Effector memory CD8-positive, alpha-beta T cell (primary cell): ENCODE measurements around the gene GPR152.
A peak's percentile ranks its signal among the peaks of the same experiment; 100 is the strongest.

Experiments
- ATAC-seq: fragments of 150-1000 bp; cut with Tn5 transposase; replicated peaks from 2 replicates; pipeline ENCODE4 v1.10.0; 2021; ENCODE audit warnings: mild to moderate bottlenecking, moderate library complexity
- DNase-seq, 3 experiments: peaks; one replicate each; pipeline ENCODE4 v3.0.0; 2021
- H3K27ac Mint-ChIP-seq, 2 donors: one replicate each; pipeline ENCODE4 v1.8.0; 2022; ENCODE audit warnings: mild to moderate bottlenecking in 2 of 2, mixed read lengths in 2 of 2, moderate library complexity in 2 of 2
- H3K27me3 Mint-ChIP-seq, 2 donors: one replicate each; pipeline ENCODE4 v1.8.0; 2022; ENCODE audit warnings: mixed read lengths in 2 of 2
- H3K36me3 Mint-ChIP-seq: one replicate; pipeline ENCODE4 v1.8.0; 2022; ENCODE audit warnings: mild to moderate bottlenecking, moderate library complexity, mixed read lengths; ENCODE audit not compliant: insufficient read depth
- H3K4me1 Mint-ChIP-seq, 2 donors: one replicate each; pipeline ENCODE4 v1.8.0; 2022; ENCODE audit warnings: low read depth in 2 of 2, mixed read lengths in 2 of 2
- H3K4me3 Mint-ChIP-seq, 2 donors: one replicate each; pipeline ENCODE4 v1.8.0; 2022; ENCODE audit warnings: mild to moderate bottlenecking in 2 of 2, mixed read lengths in 2 of 2, moderate library complexity in 2 of 2
- H3K9me3 Mint-ChIP-seq, 2 donors: one replicate each; pipeline ENCODE4 v1.8.0; 2022; ENCODE audit warnings: mixed read lengths in 2 of 2

Gene GPR152

DNA sequence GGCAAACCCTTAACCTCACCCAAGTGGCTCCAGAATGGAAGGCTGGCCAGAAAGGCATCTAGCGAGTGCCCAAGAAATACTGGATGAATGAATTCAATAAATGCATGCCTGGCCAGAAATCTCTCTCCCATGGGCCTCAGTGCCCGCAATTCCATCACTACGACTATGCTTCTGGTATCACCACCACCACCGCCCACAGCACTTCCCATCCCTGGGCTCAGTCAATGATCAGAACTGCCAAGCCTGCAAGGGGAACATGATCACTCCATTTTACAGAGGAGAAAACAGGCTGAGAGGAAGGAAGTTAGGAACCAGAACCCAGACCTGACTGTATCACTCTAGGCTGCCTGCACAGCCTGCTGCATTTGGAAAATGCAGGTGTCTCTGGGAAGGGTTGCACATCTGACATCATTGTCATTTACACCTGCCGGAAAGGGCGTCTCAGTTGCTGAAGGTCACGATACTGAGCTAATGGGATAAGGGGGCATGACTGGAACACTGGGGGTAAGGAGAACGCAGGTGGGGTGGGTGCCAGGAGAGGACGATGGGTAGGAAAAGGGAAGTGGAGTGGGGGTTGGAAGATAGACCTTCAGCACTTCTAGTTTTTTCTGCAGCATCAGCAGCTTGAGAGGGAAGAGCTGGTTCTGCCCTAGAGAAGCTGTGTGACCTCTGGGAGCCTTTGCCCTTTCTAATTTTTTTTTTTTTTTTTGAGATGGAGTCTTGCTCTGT is 3.2 kb downstream of the GPR152 start:
- H3K36me3 Mint-ChIP-seq, result peaks cover 18% of the 10 kb centered on the region
- no peaks in the 10 kb centered on the region for H3K9me3 Mint-ChIP-seq
- H3K4me1 Mint-ChIP-seq, result peaks cover 40 to 45% of the 10 kb centered on the region in 2 donors
- DNase-seq (no peak), ATAC-seq (no peak)
- peak overlapping the region; percentile 33 to 79 for H3K27ac Mint-ChIP-seq
- no peaks in the 10 kb centered on the region for H3K27me3 Mint-ChIP-seq
- H3K4me3 Mint-ChIP-seq, result peak overlapping the region in 1 of 2 donors; percentile 17

DNA sequence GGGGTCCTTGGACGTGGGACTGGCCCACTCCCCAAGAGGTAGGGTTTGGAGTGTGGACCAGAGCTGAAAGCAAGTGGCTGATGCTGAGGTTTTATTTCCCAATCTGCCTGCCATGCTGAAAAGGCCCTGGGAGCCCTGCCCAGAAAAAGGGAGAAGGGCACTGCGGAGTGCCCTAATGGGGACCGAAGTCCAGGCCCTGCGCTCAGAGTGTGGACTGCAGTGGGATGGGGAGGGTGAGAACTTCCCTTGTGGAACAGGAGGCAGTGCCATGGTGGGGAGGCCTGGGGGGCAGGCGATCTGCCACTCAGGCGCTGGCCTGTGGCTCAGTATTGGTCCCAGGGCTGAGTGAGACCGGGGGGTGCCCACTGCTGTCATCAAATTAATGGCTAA is 4.3 kb downstream of the GPR152 start:
- Mint-ChIP-seq H3K9me3 (no peaks in the 10 kb centered on the region), H3K4me1 (peaks cover 44 to 52% of the 10 kb centered on the region in 2 donors), H3K27ac (peak overlapping the region in 1 of 2 donors; percentile 99), H3K27me3 (no peaks in the 10 kb centered on the region), H3K4me3 (no peak overlapping the region), H3K36me3 (peaks cover 25% of the 10 kb centered on the region)
- ATAC-seq (no peak), DNase-seq (no peak)

- Mint-ChIP-seq H3K4me1 (peaks cover 63 to 64% of the 10 kb centered on the region in 2 donors), H3K9me3 (no peaks in the 10 kb centered on the region), H3K27ac (peak overlapping the region; percentile 97 to 99), H3K27me3 (no peaks in the 10 kb centered on the region), H3K36me3 (peaks cover 36% of the 10 kb centered on the region), H3K4me3 (peak overlapping the region; percentile 79 to 85)
- ATAC-seq (no peak), DNase-seq (no peak)
Measured at GRCh38 chr11:67445515-67445914, 7.0 kb downstream of the GPR152 start.

GRCh38 chr11:67442504-67443404 is 9.8 kb downstream of the GPR152 start:
- no peaks in the 10 kb centered on the region for H3K27me3 Mint-ChIP-seq
- DNase-seq (no peak), ATAC-seq (no peak)
- H3K4me1 Mint-ChIP-seq, result peaks cover 71 to 73% of the 10 kb centered on the region in 2 donors
- peak overlapping the region; percentile 92 to 97 for H3K27ac Mint-ChIP-seq
- peaks cover 50% of the 10 kb centered on the region for H3K36me3 Mint-ChIP-seq
- peak overlapping the region; percentile 76 to 79 for H3K4me3 Mint-ChIP-seq
- H3K9me3 Mint-ChIP-seq, result no peaks in the 10 kb centered on the region

- H3K27me3 Mint-ChIP-seq, result no peaks in the 10 kb centered on the region
- DNase-seq, result peak in 1 of 3 experiments; percentile 30
- H3K4me1 Mint-ChIP-seq, result peaks cover 69 to 70% of the 10 kb centered on the region in 2 donors
- H3K27ac Mint-ChIP-seq, result peak overlapping the region; percentile 94 to 97
- peaks cover 59% of the 10 kb centered on the region for H3K36me3 Mint-ChIP-seq
- no peaks in the 10 kb centered on the region for H3K9me3 Mint-ChIP-seq
- peak overlapping the region; percentile 76 to 79 for H3K4me3 Mint-ChIP-seq
- peak; percentile 18 for ATAC-seq
Measured at GRCh38 chr11:67441731-67442351, 10.7 kb downstream of the GPR152 start.

- ATAC-seq (no peak), DNase-seq (no peak)
- H3K4me1 Mint-ChIP-seq, result peaks cover 69% of the 10 kb centered on the region in 2 donors
- peaks cover 62% of the 10 kb centered on the region for H3K36me3 Mint-ChIP-seq
- H3K27ac Mint-ChIP-seq, result peak overlapping the region; percentile 94 to 97
- H3K4me3 Mint-ChIP-seq, result peak overlapping the region in 1 of 2 donors; percentile 99
- H3K9me3 Mint-ChIP-seq, result no peaks in the 10 kb centered on the region
- H3K27me3 Mint-ChIP-seq, result no peaks in the 10 kb centered on the region
Measured at GRCh38 chr11:67441098-67441563, 11.4 kb downstream of the GPR152 start.

GRCh38 chr11:67440229-67441097 is 12.1 kb downstream of the GPR152 start:
- Mint-ChIP-seq H3K9me3 (no peaks in the 10 kb centered on the region), H3K4me3 (peak overlapping the region; percentile 98 to 99), H3K27ac (peak overlapping the region; percentile 94 to 97), H3K36me3 (peaks cover 62% of the 10 kb centered on the region), H3K4me1 (peaks cover 63 to 68% of the 10 kb centered on the region in 2 donors), H3K27me3 (no peaks in the 10 kb centered on the region)
- ATAC-seq (no peak), DNase-seq (no peak)

GRCh38 chr11:67439321-67440228 is 13.0 kb downstream of the GPR152 start:
- Mint-ChIP-seq H3K27ac (peak overlapping the region; percentile 94 to 97), H3K27me3 (no peaks in the 10 kb centered on the region), H3K9me3 (no peaks in the 10 kb centered on the region), H3K36me3 (peaks cover 70% of the 10 kb centered on the region), H3K4me1 (peaks cover 58 to 65% of the 10 kb centered on the region in 2 donors), H3K4me3 (peak overlapping the region; percentile 98 to 99)
- no peak for ATAC-seq
- no peak for DNase-seq

- Mint-ChIP-seq H3K4me1 (peaks cover 56 to 70% of the 10 kb centered on the region in 2 donors), H3K4me3 (peak overlapping the region; percentile 98 to 99), H3K27ac (peak overlapping the region; percentile 94 to 97), H3K9me3 (no peaks in the 10 kb centered on the region), H3K36me3 (peaks cover 72% of the 10 kb centered on the region), H3K27me3 (no peaks in the 10 kb centered on the region)
- DNase-seq (peak; percentile 72 to 74 (median 73)), ATAC-seq (peak; percentile 56)
Measured at GRCh38 chr11:67438158-67438902, 14.2 kb downstream of the GPR152 start.

- H3K36me3 Mint-ChIP-seq, result peaks cover 74% of the 10 kb centered on the region
- no peaks in the 10 kb centered on the region for H3K27me3 Mint-ChIP-seq
- ATAC-seq (no peak), DNase-seq (no peak)
- peak overlapping the region; percentile 94 to 97 for H3K27ac Mint-ChIP-seq
- peaks cover 61 to 75% of the 10 kb centered on the region in 2 donors for H3K4me1 Mint-ChIP-seq
- no peaks in the 10 kb centered on the region for H3K9me3 Mint-ChIP-seq
- H3K4me3 Mint-ChIP-seq, result peak overlapping the region; percentile 98 to 99
Measured at GRCh38 chr11:67437809-67438157, 14.7 kb downstream of the GPR152 start.

- DNase-seq (peak; percentile 64 to 73 (median 67)), ATAC-seq (peak; percentile 60)
- peaks cover 73% of the 10 kb centered on the region for H3K36me3 Mint-ChIP-seq
- H3K27me3 Mint-ChIP-seq, result no peaks in the 10 kb centered on the region
- peak within 1 kb of the TSS; percentile 98 to 99 for H3K4me3 Mint-ChIP-seq
- no peaks in the 10 kb centered on the region for H3K9me3 Mint-ChIP-seq
- H3K27ac Mint-ChIP-seq, result peak within 1 kb of the TSS; percentile 94 to 97
- peaks cover 63 to 73% of the 10 kb centered on the region in 2 donors for H3K4me1 Mint-ChIP-seq
Measured at GRCh38 chr11:67437082-67437808, 15.3 kb downstream of the GPR152 start, which contains the start of gene PTPRCAP. PTPRCAP (minus strand) TSS chr11:67437682; CDS start chr11:67437619, 63 bp downstream.
